Renal pelvis (tissue), 4 donors: ENCODE measurements around the gene SULT1A3. TPM values are rescaled to one million over a fixed set of nuclear protein-coding genes. Genes with fewer than 3 reads are reported as not detected.
"Not testable (repeated sequence)": the region's sequence is repeated elsewhere in the genome, so short reads cannot be mapped to it uniquely, and the experiment has no call there.

Experiments used
- DNase-seq: peaks from one replicate; pipeline ENCODE4 v3.0.0-alpha.2; 2013
- polyA plus RNA-seq, 3 donors: library from polyadenylated mRNA; unstranded; fragments of 120-200 nt; gene quantifications; one replicate each; pipeline ENCODE4 v1.2.1, GENCODE V29; 2013; ENCODE audit not compliant: insufficient read length in 3 of 3

SULT1A3 gene
- polyA plus RNA-seq, 3 donors, result 10.6 to 25.3 (median 16.6) TPM

- DNase-seq, result no peak
Observed at GRCh38 chr16:30185683-30186421, 13.2 kb upstream of the SULT1A3 start.

- no peak for DNase-seq
Observed at GRCh38 chr16:30186444-30186781, 12.6 kb upstream of the SULT1A3 start.

GRCh38 chr16:30186782-30187555 lies 12.1 kb upstream of the SULT1A3 start:
- no peak for DNase-seq

- DNase-seq, result no peak
Observed at GRCh38 chr16:30187556-30187865, 11.5 kb upstream of the SULT1A3 start.

- DNase-seq, result no peak
Observed at GRCh38 chr16:30187971-30188561, 11.0 kb upstream of the SULT1A3 start.

GRCh38 chr16:30191158-30191557 lies 7.9 kb upstream of the SULT1A3 start:
- not testable (repeated sequence) for DNase-seq

GRCh38 chr16:30193098-30193497 lies 6.0 kb upstream of the SULT1A3 start:
- not testable (repeated sequence) for DNase-seq

- DNase-seq, result not testable (repeated sequence)
Observed at GRCh38 chr16:30193615-30194014, 5.4 kb upstream of the SULT1A3 start, which contains the start of the genes BOLA2B and SLX1A. BOLA2B (minus strand) TSS chr16:30193666; CDS start chr16:30193595, 71 bp downstream. SLX1A (plus strand) TSS chr16:30193875; CDS start chr16:30194085, 210 bp downstream.

GRCh38 chr16:30194172-30194925 lies 4.7 kb upstream of the SULT1A3 start:
- not testable (repeated sequence) for DNase-seq

GRCh38 chr16:30197001-30197400 lies 2.1 kb upstream of the SULT1A3 start:
- DNase-seq, result not testable (repeated sequence)

- not testable (repeated sequence) for DNase-seq
Observed at GRCh38 chr16:30199608-30200343, 721 bp downstream of the SULT1A3 start.

- not testable (repeated sequence) for DNase-seq
Observed at GRCh38 chr16:30205541-30206236, 6.6 kb downstream of the SULT1A3 start.

- not testable (repeated sequence) for DNase-seq
Observed at GRCh38 chr16:30206252-30206651, 7.2 kb downstream of the SULT1A3 start.

- not testable (repeated sequence) for DNase-seq
Observed at GRCh38 chr16:30207063-30207704, 8.1 kb downstream of the SULT1A3 start.

GRCh38 chr16:30209032-30209431 lies 10.0 kb downstream of the SULT1A3 start:
- DNase-seq, result not testable (repeated sequence)

- DNase-seq, result not testable (repeated sequence)
Observed at GRCh38 chr16:30211414-30211813, 12.4 kb downstream of the SULT1A3 start.

- DNase-seq, result not testable (repeated sequence)
Observed at GRCh38 chr16:30217082-30217481, 18.0 kb downstream of the SULT1A3 start.

- not testable (repeated sequence) for DNase-seq
Observed at GRCh38 chr16:30248379-30248778, 49.3 kb downstream of the SULT1A3 start, which contains the start of gene NPIPB13. NPIPB13 (minus strand) TSS chr16:30248479; CDS start chr16:30245573, 2,906 bp downstream.
